Loucy (cell line): ENCODE results near the gene PGA3.
A peak's percentile ranks its signal among the peaks of the same experiment; 100 is the strongest.

ENCODE experiments used
- H2AFZ ChIP-seq: fragments of 200-600 bp; sonication (generic); 2 replicates; pipeline ENCODE4 v1.6.0; 2016; ENCODE audit warnings: antibody characterized with exemption, mild to moderate bottlenecking, low read length, moderate library complexity
- H3F3A ChIP-seq: fragments of 200-600 bp; 2 replicates; pipeline ENCODE4 v1.6.0; 2016; ENCODE audit warnings: antibody characterized with exemption, low read depth, mild to moderate bottlenecking
- H3K27me3 ChIP-seq: fragments of 200-600 bp; sonication (generic); 2 replicates; pipeline ENCODE4 v1.6.1; 2014; ENCODE audit warnings: low read length, mild to moderate bottlenecking; ENCODE audit not compliant: insufficient read depth, poor library complexity, severe bottlenecking
- H3K36me3 ChIP-seq: fragments of 200-600 bp; sonication (generic); 2 replicates; pipeline ENCODE4 v1.6.1; 2016; ENCODE audit warnings: low read length; ENCODE audit not compliant: insufficient read depth
- H3K4me1 ChIP-seq: fragments of 200-600 bp; sonication (generic); 2 replicates; pipeline ENCODE4 v1.5.1; 2014; ENCODE audit warnings: low read length, mild to moderate bottlenecking; ENCODE audit not compliant: insufficient read depth, poor library complexity, severe bottlenecking
- H3K4me2 ChIP-seq: fragments of 200-600 bp; sonication (generic); 2 replicates; pipeline ENCODE4 v1.6.0; 2014; ENCODE audit warnings: antibody characterized with exemption, low read length, low read depth, mild to moderate bottlenecking; ENCODE audit not compliant: poor library complexity, severe bottlenecking
- H3K4me3 ChIP-seq: fragments of 200-600 bp; sonication (generic); 2 replicates; pipeline ENCODE4 v1.5.1; 2014; ENCODE audit warnings: low read length, mild to moderate bottlenecking, mixed read lengths; ENCODE audit not compliant: poor library complexity, severe bottlenecking
- H3K79me2 ChIP-seq: fragments of 200-600 bp; sonication (generic); 2 replicates; pipeline ENCODE4 v1.6.1; 2014; ENCODE audit warnings: low read length; ENCODE audit not compliant: insufficient read depth
- H3K9ac ChIP-seq: fragments of 200-600 bp; sonication (generic); 2 replicates; pipeline ENCODE4 v1.6.0; 2014; ENCODE audit warnings: mild to moderate bottlenecking, low read depth, low read length, moderate library complexity; ENCODE audit not compliant: poor library complexity, severe bottlenecking
- H3K9me2 ChIP-seq: fragments of 200-600 bp; sonication (generic); replicated peaks from 2 replicates; pipeline ENCODE4 v1.6.1; 2016; ENCODE audit warnings: low read depth, low read length, mixed read lengths
- H3K9me3 ChIP-seq: fragments of 200-600 bp; sonication (generic); 2 replicates; pipeline ENCODE4 v1.6.1; 2014; ENCODE audit warnings: mild to moderate bottlenecking, antibody characterized with exemption, low read length, low read depth; ENCODE audit not compliant: insufficient read depth
- H4K20me1 ChIP-seq: fragments of 200-600 bp; sonication (generic); 2 replicates; pipeline ENCODE4 v1.6.0; 2014; ENCODE audit warnings: antibody characterized with exemption, low read length, mild to moderate bottlenecking; ENCODE audit not compliant: insufficient read depth, poor library complexity, severe bottlenecking
- EZH2phosphoT487 ChIP-seq: fragments of 200-600 bp; IDR thresholded peaks from 2 replicates; pipeline ENCODE4 v1.6.1; 2018; ENCODE audit warnings: antibody characterized with exemption, mild to moderate bottlenecking, moderate library complexity, borderline replicate concordance
- TF ChIP-seq, protein P1 (sequence below): fragments of 200-600 bp; sonication (generic); conservative IDR thresholded peaks from 2 replicates; pipeline ENCODE4 v1.5.1; 2014; ENCODE audit warnings: mild to moderate bottlenecking, antibody characterized with exemption, low read length

The PGA3 gene

DNA sequence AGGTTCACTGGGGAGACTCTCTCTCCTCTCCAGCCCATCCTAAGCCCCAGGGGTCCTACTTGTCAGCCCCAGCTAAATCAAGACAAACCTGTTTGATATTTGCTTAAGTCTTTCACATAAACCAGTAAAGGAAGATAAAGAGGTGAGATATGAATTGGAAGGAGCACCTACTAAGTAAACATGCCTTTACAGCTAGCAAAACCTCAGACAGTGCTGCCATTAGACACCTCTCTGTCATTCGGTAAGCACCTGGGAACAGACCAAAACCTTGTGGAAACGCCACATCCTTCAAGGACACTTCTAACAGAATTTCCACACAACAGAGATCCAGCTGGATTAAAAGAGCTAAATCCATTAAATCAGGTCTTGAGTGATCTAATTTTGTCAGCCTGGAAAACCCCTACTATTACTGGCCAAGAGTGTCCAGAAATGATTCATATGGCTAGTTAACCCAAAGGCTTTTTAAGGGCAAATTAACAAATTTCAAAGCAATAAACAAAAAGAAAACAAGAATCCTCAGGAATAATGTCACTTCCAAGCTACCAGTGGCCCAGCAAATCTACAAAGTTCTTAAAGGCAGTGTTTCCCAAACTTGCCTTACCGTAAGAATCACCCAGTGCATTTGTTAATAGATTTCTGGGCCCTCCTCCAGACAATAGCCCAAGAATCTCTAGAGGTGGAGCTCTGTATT, 44.5 kb upstream of the PGA3 start:
- peaks cover 6% of the 10 kb centered on the region; the same call in 1 of the 2 replicates for H3K79me2 ChIP-seq
- H3F3A ChIP-seq = peaks cover 12% of the 10 kb centered on the region; the same call in 1 of the 2 replicates
- no peaks in the 10 kb centered on the region for H3K27me3 ChIP-seq
- H3K4me3 ChIP-seq = no peak overlapping the region
- H3K9ac ChIP-seq = no peak overlapping the region
- no peak overlapping the region for H2AFZ ChIP-seq
- no peaks in the 10 kb centered on the region for H4K20me1 ChIP-seq
- H3K9me3 ChIP-seq = peaks cover 12% of the 10 kb centered on the region; the same call in 1 of the 2 replicates
- peaks cover 22% of the 10 kb centered on the region for H3K4me1 ChIP-seq
- no peaks in the 10 kb centered on the region for H3K9me2 ChIP-seq
- no peak for TF ChIP-seq EZH2phosphoT487
- TF ChIP-seq, protein P1, sequence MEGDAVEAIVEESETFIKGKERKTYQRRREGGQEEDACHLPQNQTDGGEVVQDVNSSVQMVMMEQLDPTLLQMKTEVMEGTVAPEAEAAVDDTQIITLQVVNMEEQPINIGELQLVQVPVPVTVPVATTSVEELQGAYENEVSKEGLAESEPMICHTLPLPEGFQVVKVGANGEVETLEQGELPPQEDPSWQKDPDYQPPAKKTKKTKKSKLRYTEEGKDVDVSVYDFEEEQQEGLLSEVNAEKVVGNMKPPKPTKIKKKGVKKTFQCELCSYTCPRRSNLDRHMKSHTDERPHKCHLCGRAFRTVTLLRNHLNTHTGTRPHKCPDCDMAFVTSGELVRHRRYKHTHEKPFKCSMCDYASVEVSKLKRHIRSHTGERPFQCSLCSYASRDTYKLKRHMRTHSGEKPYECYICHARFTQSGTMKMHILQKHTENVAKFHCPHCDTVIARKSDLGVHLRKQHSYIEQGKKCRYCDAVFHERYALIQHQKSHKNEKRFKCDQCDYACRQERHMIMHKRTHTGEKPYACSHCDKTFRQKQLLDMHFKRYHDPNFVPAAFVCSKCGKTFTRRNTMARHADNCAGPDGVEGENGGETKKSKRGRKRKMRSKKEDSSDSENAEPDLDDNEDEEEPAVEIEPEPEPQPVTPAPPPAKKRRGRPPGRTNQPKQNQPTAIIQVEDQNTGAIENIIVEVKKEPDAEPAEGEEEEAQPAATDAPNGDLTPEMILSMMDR = no peak
- H3K36me3 ChIP-seq = no peaks in the 10 kb centered on the region
- H3K4me2 ChIP-seq = peak overlapping the region; percentile 1

DNA sequence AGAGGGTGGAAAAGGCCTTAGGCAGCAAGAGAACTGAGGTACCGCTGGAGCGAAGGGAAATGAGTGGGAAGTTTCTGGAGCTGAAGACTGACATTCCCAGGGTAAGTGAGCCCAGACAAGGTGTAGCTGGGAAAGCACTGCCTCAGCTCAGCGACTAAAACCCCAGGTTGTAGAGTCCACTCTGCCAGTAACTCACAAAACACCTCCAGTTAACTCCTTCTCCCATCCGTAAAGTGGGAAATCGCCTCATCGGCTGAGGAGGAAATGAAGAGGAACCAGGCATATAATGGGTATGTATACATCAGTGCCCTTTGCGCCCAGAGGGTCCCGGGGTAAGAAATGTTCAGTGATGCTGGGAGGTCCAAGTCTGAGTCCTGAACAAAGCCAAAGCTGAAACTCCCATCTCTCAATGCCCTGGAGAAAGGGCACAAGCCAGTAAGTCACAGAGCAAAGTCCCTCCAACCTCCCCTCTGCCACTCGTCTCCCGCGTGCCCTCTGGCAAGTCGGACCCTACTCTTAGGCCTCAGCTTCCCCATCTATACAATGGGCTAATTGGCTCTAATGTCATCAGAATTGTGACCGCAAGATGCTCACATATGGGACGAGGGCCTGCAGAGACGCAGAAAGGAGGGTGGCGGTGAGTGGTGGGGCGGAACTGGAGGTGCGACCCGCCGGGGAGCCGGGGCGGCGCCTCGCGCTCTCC, 42.7 kb upstream of the PGA3 start:
- H3K36me3 ChIP-seq = no peaks in the 10 kb centered on the region
- H3F3A ChIP-seq = peaks cover 12% of the 10 kb centered on the region; the same call in 1 of the 2 replicates
- H4K20me1 ChIP-seq = no peaks in the 10 kb centered on the region
- no peaks in the 10 kb centered on the region for H3K27me3 ChIP-seq
- peaks cover 22% of the 10 kb centered on the region for H3K4me1 ChIP-seq
- H3K79me2 ChIP-seq = peaks cover 6% of the 10 kb centered on the region; the same call in 1 of the 2 replicates
- H3K4me3 ChIP-seq = peak overlapping the region; percentile 76
- peak overlapping the region; percentile 84 for H2AFZ ChIP-seq
- peak overlapping the region; percentile 83 for H3K9ac ChIP-seq
- peak overlapping the region; percentile 91 for H3K4me2 ChIP-seq
- no peaks in the 10 kb centered on the region for H3K9me2 ChIP-seq
- no peaks in the 10 kb centered on the region for H3K9me3 ChIP-seq
- TF ChIP-seq, protein P1 = no peak

DNA sequence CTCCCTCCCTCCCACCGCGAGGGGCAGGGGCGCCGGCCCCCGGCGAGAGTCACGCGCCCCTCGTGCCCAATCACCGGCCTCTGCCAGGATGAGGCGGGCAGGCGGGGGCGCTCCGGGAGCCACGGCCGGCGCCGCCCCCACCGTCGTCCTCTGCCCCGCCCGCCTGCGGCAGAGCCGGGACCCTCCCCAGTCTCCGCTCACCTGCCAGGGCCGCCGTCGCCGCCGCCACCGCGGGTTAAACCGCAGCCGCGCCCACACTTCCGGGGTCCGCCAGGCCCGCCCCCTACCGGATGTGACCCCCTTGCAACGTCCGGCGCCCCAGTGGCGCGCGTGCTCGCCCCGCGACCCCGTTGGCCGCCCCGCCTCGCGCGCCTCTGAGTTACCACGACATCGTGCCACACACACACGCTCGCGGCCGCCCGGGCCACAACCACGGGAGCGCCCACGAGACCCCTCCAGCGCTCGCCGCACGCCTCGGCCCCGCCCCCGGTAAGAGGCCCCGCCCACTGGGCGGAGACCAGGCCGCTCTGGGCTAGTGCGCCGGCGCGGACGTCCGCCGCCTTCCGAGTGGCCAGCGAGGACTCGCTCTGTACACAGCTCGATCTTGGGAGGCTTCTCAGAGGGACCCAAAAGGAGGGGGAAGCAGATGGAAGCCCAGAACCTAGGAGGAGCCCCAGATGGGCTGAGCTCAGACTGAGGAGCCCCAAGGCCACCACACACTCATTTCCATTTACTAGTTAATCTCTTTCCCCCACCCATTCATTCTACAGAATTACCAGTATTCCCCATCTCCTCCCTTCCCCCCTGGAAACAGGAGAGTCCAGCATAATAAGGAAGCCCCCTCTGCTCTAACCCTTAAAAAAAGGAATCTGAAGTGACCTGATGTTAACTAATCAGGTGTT, 41.9 kb upstream of the PGA3 start, which contains the start of gene VPS37C:
VPS37C (minus strand) TSS at position 237 of the 902 bp plus-strand sequence. CDS start 22,597 bp downstream, outside the sequence.
- H2AFZ ChIP-seq = peak within 1 kb of the TSS; percentile 84
- TF ChIP-seq, protein P1 = no peak
- TF ChIP-seq EZH2phosphoT487 = no peak
- no peaks in the 10 kb centered on the region for H3K36me3 ChIP-seq
- H3K9me2 ChIP-seq = no peaks in the 10 kb centered on the region
- no peaks in the 10 kb centered on the region for H3K9me3 ChIP-seq
- peak within 1 kb of the TSS; percentile 91 for H3K4me2 ChIP-seq
- peak within 1 kb of the TSS; percentile 76 for H3K4me3 ChIP-seq
- no peaks in the 10 kb centered on the region for H3K27me3 ChIP-seq
- peaks cover 22% of the 10 kb centered on the region for H3K4me1 ChIP-seq
- peaks cover 6% of the 10 kb centered on the region; the same call in 1 of the 2 replicates for H3K79me2 ChIP-seq
- peak within 1 kb of the TSS; percentile 83 for H3K9ac ChIP-seq
- H3F3A ChIP-seq = peaks cover 12% of the 10 kb centered on the region; the same call in 1 of the 2 replicates
- H4K20me1 ChIP-seq = no peaks in the 10 kb centered on the region
